ENCODE measurements around the gene SCYGR2. TPM values are rescaled to one million over a fixed set of nuclear protein-coding genes. Genes with fewer than 3 reads are reported as not detected.

SCYGR2 gene
- total RNA-seq, 1 experiment from 2014 or later = not detected

Other genes with a start within 250 kb of the SCYGR2 start
- not detected in 2 replicates for gene TM4SF20, start 219.6 kb upstream of the SCYGR2 start, total RNA-seq (2014; rRNA removed; shearing (Covaris generic))
- not detected in 2 replicates for gene SCYGR1, start 210.9 kb upstream of the SCYGR2 start, total RNA-seq (2014; rRNA removed; shearing (Covaris generic))
- 47.0 and 69.9 TPM in 2 replicates for gene AGFG1, start 126.7 kb upstream of the SCYGR2 start, total RNA-seq (2014; rRNA removed; shearing (Covaris generic))
- not detected in 2 replicates for gene SCYGR3, start 15.9 kb downstream of the SCYGR2 start, total RNA-seq (2014; rRNA removed; shearing (Covaris generic))
- not detected in 2 replicates for gene SCYGR4, start 18.6 kb downstream of the SCYGR2 start, total RNA-seq (2014; rRNA removed; shearing (Covaris generic))
- gene SCYGR5, start 67.9 kb downstream of the SCYGR2 start, total RNA-seq (2014; rRNA removed; shearing (Covaris generic)) = not detected in 2 replicates
- gene SLC19A3, start 119.1 kb downstream of the SCYGR2 start, total RNA-seq (2014; rRNA removed; shearing (Covaris generic)) = 0.07 and 0.10 TPM in 2 replicates
- not detected in 2 replicates for gene SCYGR6, start 125.9 kb downstream of the SCYGR2 start, total RNA-seq (2014; rRNA removed; shearing (Covaris generic))
- gene SCYGR7, start 129.4 kb downstream of the SCYGR2 start, total RNA-seq (2014; rRNA removed; shearing (Covaris generic)) = not detected in 2 replicates
- gene SCYGR8, start 147.0 kb downstream of the SCYGR2 start, total RNA-seq (2014; rRNA removed; shearing (Covaris generic)) = not detected in 2 replicates
- gene CCL20, start 214.9 kb downstream of the SCYGR2 start, total RNA-seq (2014; rRNA removed; shearing (Covaris generic)) = not detected in 2 replicates

All from A172 (cell line).